GM12892 (cell line): Measurements from ENCODE around the gene COL9A2.

Experiments used
- POLR2A ChIP-seq: IDR thresholded peaks from 2 replicates; pipeline ENCODE4 v1.6.1; 2011; ENCODE audit warnings: low read depth, low read length, control low read depth
- POLR2AphosphoS5 ChIP-seq: IDR thresholded peaks from 2 replicates; pipeline ENCODE4 v1.6.1; 2011; ENCODE audit warnings: low read depth, low read length, control low read depth
- TAF1 ChIP-seq: IDR thresholded peaks from 2 replicates; pipeline ENCODE4 v1.6.1; 2011; ENCODE audit warnings: low read depth, mild to moderate bottlenecking, control low read depth, low read length, borderline replicate concordance

- TF ChIP-seq POLR2A (no peak), TAF1 (no peak), POLR2AphosphoS5 (no peak)
Observed at GRCh38 chr1:40302475-40302874, 14.6 kb downstream of the COL9A2 start.
